HepG2 (cell line): ENCODE measurements around the gene ZNF490. TPM values are rescaled to one million over a fixed set of nuclear protein-coding genes. Genes with fewer than 3 reads are reported as not detected.

Experiments
- ATF7-NPFF ChIP-seq: sonication (generic); formaldehyde crosslinking; IDR thresholded peaks from 2 replicates; pipeline ENCODE4 v1.8.1; 2023; ENCODE audit warnings: mild to moderate bottlenecking, low read depth, missing genetic modification reagents, moderate library complexity
- BCL6 ChIP-seq: IDR thresholded peaks from 2 replicates; pipeline ENCODE4 v1.6.1; 2016; ENCODE audit warnings: missing genetic modification reagents, missing compliant biosample characterization
- HNF4A ChIP-seq: sonication (generic); formaldehyde crosslinking; IDR thresholded peaks from 2 replicates; pipeline ENCODE4 v1.4.0; 2020; ENCODE audit warnings: missing genetic modification reagents
- JDP2 ChIP-seq: sonication (generic); formaldehyde crosslinking; IDR thresholded peaks from 2 replicates; pipeline ENCODE4 v1.8.1; 2022; ENCODE audit warnings: missing genetic modification reagents, borderline replicate concordance
- MIXL1 ChIP-seq: IDR thresholded peaks from 2 replicates; pipeline ENCODE4 v1.6.1; 2016
- NR2F6 ChIP-seq, 2 experiments: IDR thresholded peaks; 2 replicates each; pipeline ENCODE4 v1.6.1; 2016; ENCODE audit warnings: antibody characterized with exemption in 1 of 2, mild to moderate bottlenecking in 1 of 2
- RBM22 ChIP-seq: fragments of 200-400 bp; formaldehyde crosslinking; optimal IDR thresholded peaks from 2 replicates; pipeline ENCODE3; 2017; ENCODE audit warnings: mild to moderate bottlenecking, low read length, moderate library complexity
- SOX6 ChIP-seq, 2 experiments: fragments of 450-650 bp in 1 of 2; sonication (generic) in 1 of 2; formaldehyde crosslinking in 1 of 2; IDR thresholded peaks; 2 replicates each; pipeline versions ENCODE4 v1.4.0 to v1.6.1; 2017 to 2020; ENCODE audit warnings: antibody characterized with exemption in 1 of 2, mild to moderate bottlenecking in 1 of 2, missing genetic modification reagents in 1 of 2
- TCF7L2 ChIP-seq: IDR thresholded peaks from 2 replicates; pipeline ENCODE4 v1.6.1; 2011; ENCODE audit warnings: mild to moderate bottlenecking, low read depth, low read length, moderate library complexity
- TRAFD1 ChIP-seq: sonication (generic); formaldehyde crosslinking; IDR thresholded peaks from 2 replicates; pipeline ENCODE4 v1.5.1; 2020; ENCODE audit warnings: missing genetic modification reagents, mild to moderate bottlenecking, borderline replicate concordance
- ZBTB37 ChIP-seq: sonication (generic); formaldehyde crosslinking; IDR thresholded peaks from 2 replicates; pipeline ENCODE4 v1.4.0; 2020; ENCODE audit warnings: mild to moderate bottlenecking, missing genetic modification reagents
- ZBTB8A ChIP-seq: sonication (generic); formaldehyde crosslinking; IDR thresholded peaks from 2 replicates; pipeline ENCODE4 v1.4.0; 2020; ENCODE audit warnings: mild to moderate bottlenecking, low read depth, missing genetic modification reagents, borderline replicate concordance
- ZNF207 ChIP-seq: fragments of 450-650 bp; IDR thresholded peaks from 2 replicates; pipeline ENCODE4 v1.6.1; 2016; ENCODE audit warnings: antibody characterized with exemption, borderline replicate concordance
- ZNF652 ChIP-seq: IDR thresholded peaks from 2 replicates; pipeline ENCODE4 v1.6.1; 2016; ENCODE audit warnings: low read depth, borderline replicate concordance
- ZNF749 ChIP-seq: sonication (generic); formaldehyde crosslinking; IDR thresholded peaks from 2 replicates; pipeline ENCODE4 v1.8.0; 2022; ENCODE audit warnings: mild to moderate bottlenecking, missing genetic modification reagents, moderate library complexity, borderline replicate concordance
- ZNF83 ChIP-seq: sonication (generic); formaldehyde crosslinking; IDR thresholded peaks from 2 replicates; pipeline ENCODE4 v1.4.0; 2020; ENCODE audit warnings: missing genetic modification reagents, mild to moderate bottlenecking, borderline replicate concordance
- polyA plus RNA-seq, 8 experiments: library from polyadenylated mRNA; depleted of rRNA in 3 of 8; stranded (reverse) in 7 of 8; unstranded in 1 of 8; fragments of >200 nt; fragmentation: Illumina TruSeq in 4 of 8; extraction: Trizol in 4 of 8; gene quantifications; 2 replicates each; pipeline versions ENCODE4 v1.2.1 to v1.2.3, GENCODE V29; 2011 to 2016; ENCODE audit warnings: low read depth in 4 of 8, missing spikeins in 1 of 8, mixed read lengths in 1 of 8; ENCODE audit not compliant: insufficient read depth in 1 of 8
- total RNA-seq, 5 experiments: library from RNA; depleted of rRNA; stranded (reverse); fragments of >200 nt; fragmentation: Illumina TruSeq; extraction: Trizol; gene quantifications; 2 replicates each; pipeline ENCODE4 v1.2.3, GENCODE V29; 2016; ENCODE audit warnings: low read depth in 1 of 5
- TF ChIP-seq, protein P1 (sequence below): sonication (generic); formaldehyde crosslinking; conservative IDR thresholded peaks from 2 replicates; pipeline ENCODE4 v1.4.0; 2020; ENCODE audit warnings: missing genetic modification reagents
- TF ChIP-seq, protein P2 (sequence below): fragments of 450-650 bp; IDR thresholded peaks from 2 replicates; pipeline ENCODE4 v1.6.1; 2017
- TF ChIP-seq, protein P3 (sequence below): sonication (generic); formaldehyde crosslinking; IDR thresholded peaks from 2 replicates; pipeline ENCODE4 v1.4.0; 2020; ENCODE audit warnings: missing genetic modification reagents
- TF ChIP-seq, protein P4 (sequence below): sonication (generic); formaldehyde crosslinking; IDR thresholded peaks from 2 replicates; pipeline ENCODE4 v1.4.0; 2020; ENCODE audit warnings: mild to moderate bottlenecking, missing genetic modification reagents

The ZNF490 gene
- total and polyA plus RNA-seq, 2 of the 13 experiments (the other 11 are each of a cell fraction or from before 2014, with no cell fraction given), result 1.3 to 2.9 TPM

GRCh38 chr19:12610540-12611360 lies at the start of gene ZNF490, which contains the start of gene ZNF791 (continued):
- TF ChIP-seq ZBTB8A (CRISPR knock-in tag), result 0 out of 2 replicates have a peak, but pooled peaks have one; percentile 61
- TF ChIP-seq TCF7L2, result no peak
- TF ChIP-seq ZNF652, result no peak
- TF ChIP-seq MIXL1 (CRISPR knock-in tag), result no peak; the same call in none of the 2 replicates
- TF ChIP-seq, protein P1, sequence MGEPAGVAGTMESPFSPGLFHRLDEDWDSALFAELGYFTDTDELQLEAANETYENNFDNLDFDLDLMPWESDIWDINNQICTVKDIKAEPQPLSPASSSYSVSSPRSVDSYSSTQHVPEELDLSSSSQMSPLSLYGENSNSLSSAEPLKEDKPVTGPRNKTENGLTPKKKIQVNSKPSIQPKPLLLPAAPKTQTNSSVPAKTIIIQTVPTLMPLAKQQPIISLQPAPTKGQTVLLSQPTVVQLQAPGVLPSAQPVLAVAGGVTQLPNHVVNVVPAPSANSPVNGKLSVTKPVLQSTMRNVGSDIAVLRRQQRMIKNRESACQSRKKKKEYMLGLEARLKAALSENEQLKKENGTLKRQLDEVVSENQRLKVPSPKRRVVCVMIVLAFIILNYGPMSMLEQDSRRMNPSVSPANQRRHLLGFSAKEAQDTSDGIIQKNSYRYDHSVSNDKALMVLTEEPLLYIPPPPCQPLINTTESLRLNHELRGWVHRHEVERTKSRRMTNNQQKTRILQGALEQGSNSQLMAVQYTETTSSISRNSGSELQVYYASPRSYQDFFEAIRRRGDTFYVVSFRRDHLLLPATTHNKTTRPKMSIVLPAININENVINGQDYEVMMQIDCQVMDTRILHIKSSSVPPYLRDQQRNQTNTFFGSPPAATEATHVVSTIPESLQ (CRISPR knock-in tag), result 0 out of 2 replicates have a peak, but pooled peaks have one; percentile 8
- 0 out of 2 replicates have a peak, but pooled peaks have one; percentile 48 for TF ChIP-seq BCL6 (CRISPR knock-in tag)
- TF ChIP-seq SOX6 (IDR thresholded peaks at IDR 0.05), result no peak
- peak; percentile 58 for TF ChIP-seq SOX6 (CRISPR knock-in tag; IDR thresholded peaks at IDR 0.05)
- no peak for TF ChIP-seq ATF7-NPFF (CRISPR knock-in tag)
- TF ChIP-seq HNF4A (CRISPR knock-in tag), result no peak
- no peak for TF ChIP-seq ZNF207
- 0 out of 2 replicates have a peak, but pooled peaks have one; percentile 40 for TF ChIP-seq ZNF83 (CRISPR knock-in tag)
- no peak for TF ChIP-seq JDP2 (CRISPR knock-in tag)
- TF ChIP-seq, protein P2, sequence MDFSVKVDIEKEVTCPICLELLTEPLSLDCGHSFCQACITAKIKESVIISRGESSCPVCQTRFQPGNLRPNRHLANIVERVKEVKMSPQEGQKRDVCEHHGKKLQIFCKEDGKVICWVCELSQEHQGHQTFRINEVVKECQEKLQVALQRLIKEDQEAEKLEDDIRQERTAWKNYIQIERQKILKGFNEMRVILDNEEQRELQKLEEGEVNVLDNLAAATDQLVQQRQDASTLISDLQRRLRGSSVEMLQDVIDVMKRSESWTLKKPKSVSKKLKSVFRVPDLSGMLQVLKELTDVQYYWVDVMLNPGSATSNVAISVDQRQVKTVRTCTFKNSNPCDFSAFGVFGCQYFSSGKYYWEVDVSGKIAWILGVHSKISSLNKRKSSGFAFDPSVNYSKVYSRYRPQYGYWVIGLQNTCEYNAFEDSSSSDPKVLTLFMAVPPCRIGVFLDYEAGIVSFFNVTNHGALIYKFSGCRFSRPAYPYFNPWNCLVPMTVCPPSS, result no peak
- TF ChIP-seq ZNF749 (CRISPR knock-in tag), result no peak
- TF ChIP-seq TRAFD1 (CRISPR knock-in tag), result peak; percentile 84; the same call in 1 of the 2 replicates
- no peak for TF ChIP-seq RBM22
- TF ChIP-seq, protein P3, sequence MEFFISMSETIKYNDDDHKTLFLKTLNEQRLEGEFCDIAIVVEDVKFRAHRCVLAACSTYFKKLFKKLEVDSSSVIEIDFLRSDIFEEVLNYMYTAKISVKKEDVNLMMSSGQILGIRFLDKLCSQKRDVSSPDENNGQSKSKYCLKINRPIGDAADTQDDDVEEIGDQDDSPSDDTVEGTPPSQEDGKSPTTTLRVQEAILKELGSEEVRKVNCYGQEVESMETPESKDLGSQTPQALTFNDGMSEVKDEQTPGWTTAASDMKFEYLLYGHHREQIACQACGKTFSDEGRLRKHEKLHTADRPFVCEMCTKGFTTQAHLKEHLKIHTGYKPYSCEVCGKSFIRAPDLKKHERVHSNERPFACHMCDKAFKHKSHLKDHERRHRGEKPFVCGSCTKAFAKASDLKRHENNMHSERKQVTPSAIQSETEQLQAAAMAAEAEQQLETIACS, result no peak
- no peak for TF ChIP-seq ZBTB37 (CRISPR knock-in tag)
- TF ChIP-seq, protein P4, sequence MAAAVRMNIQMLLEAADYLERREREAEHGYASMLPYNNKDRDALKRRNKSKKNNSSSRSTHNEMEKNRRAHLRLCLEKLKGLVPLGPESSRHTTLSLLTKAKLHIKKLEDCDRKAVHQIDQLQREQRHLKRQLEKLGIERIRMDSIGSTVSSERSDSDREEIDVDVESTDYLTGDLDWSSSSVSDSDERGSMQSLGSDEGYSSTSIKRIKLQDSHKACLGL (CRISPR knock-in tag), result no peak; the same call in 1 of the 2 replicates
- TF ChIP-seq NR2F6 (IDR thresholded peaks at IDR 0.05), result no peak
- TF ChIP-seq NR2F6 (CRISPR knock-in tag; IDR thresholded peaks at IDR 0.05), result peak; percentile 66
